DMS114 treated with DMSO at 0.1 percent for 48 hours (cell line): ENCODE results near the gene TMEM236.
A peak's percentile ranks its signal among the peaks of the same experiment; 100 is the strongest.
"Not testable (repeated sequence)": the region's sequence is repeated elsewhere in the genome, so short reads cannot be mapped to it uniquely, and the experiment has no call there.

Experiments used
- DNase-seq: peaks from one replicate; lab custom pipeline; 2025; ENCODE audit not compliant: unreplicated experiment; lab: John Stamatoyannopoulos, UW

The TMEM236 gene

GRCh38 chr10:17751781-17752445, at the start of gene TMEM236:
Gene TMEM236 (plus strand): TSS chr10:17752201. CDS start chr10:17752296, 95 bp downstream.
- no peak for DNase-seq

DNA sequence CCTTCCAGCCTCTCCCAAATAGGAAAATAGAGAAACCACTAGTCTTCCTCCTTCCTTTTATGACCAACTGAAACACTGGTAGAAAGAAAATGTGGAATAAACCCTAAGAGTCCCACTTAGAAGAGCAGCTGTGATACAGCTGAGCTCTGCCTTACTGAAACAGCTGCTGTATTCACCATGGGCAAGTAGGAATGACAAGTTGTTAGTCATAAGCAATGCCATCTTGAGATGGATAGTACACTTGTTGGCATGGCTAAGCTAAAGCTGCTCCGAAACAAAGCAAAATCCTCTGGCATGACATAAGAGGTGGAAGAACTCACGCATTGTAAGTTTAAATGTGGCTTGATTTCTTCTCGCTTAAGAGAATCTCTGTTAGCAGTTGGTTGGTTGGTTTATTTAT, 48.3 kb upstream of the TMEM236 start:
- DNase-seq: no peak

DNA sequence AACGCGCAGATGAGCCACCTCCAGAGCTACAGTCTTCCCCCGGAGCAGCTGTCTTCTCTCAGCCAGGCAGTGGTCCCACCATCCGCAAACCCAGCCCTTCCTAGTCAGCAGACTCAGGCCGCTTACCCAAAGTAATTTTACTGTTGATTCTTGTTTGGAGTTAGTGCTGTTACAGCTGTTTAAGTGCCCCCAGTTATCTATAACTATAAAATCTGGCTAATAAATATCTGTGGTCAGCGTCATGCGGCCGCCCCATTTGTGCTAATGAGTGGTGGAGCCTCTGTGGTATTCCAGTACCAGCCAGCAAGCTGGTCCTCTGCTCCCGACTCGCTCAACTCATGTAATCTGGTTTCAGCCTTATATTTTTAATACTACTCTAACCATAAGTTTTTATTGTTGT, 43.2 kb upstream of the TMEM236 start:
- DNase-seq: no peak

DNA sequence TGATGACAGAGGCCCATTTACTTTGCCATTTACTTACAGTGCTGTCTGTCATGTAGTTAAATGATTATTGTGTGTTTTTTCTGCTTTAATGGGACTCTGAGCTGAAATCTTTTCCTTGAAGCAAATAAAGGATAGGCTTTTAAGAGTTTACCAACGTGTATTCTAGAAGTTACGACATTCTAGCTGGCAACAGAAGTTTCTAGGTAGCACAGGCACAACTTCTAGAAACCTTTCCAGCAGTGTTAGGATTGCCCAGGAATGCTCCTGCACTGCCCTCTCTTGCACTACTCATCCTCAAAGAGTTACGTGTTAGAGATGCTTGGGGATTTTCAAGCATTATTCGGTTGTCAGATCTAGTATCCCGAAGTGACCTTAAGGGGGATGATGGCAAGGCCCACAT, 42.5 kb upstream of the TMEM236 start:
- DNase-seq: no peak

GRCh38 chr10:17710181-17710580, 41.8 kb upstream of the TMEM236 start:
- DNase-seq: no peak

GRCh38 chr10:17712053-17712452, 39.9 kb upstream of the TMEM236 start:
- no peak for DNase-seq

DNA sequence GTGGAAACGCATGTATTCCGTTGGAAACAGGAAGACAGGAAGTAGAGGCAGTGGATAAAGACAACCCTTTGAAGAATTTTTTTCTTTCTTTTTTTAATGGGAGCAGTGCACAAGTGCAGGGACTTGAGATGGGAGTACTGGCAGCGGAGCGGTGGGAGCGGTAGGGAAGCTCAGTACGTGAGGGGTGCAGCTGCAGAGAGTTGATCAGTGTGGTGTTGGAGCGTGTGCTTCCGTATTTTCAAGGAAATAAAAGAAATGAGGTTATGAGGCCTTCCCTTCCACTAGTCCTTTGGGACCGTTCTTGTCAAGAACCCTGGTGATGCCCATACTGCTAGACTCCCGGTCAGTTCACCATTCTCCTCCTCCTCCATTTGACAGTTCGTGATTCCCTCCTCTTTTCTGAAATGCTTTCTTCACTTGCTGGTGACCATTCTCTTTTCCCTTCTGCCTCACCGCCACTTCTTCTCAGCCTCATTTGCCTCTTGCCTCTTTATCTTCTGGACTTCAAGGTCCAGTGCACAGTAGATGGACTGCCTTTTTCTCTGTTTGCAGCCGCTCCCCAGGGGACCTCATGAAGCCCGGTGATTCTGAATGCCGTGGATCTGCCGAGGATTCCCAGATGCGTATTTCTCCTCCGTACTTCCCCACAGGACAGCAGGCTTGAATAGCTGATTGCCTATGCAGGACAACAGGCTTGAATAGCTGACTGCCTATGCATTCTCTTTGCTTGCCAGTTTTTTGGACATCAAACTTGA, 39.1 kb upstream of the TMEM236 start:
- DNase-seq: no peak

GRCh38 chr10:17713758-17714157, 38.2 kb upstream of the TMEM236 start:
- DNase-seq: no peak

DNA sequence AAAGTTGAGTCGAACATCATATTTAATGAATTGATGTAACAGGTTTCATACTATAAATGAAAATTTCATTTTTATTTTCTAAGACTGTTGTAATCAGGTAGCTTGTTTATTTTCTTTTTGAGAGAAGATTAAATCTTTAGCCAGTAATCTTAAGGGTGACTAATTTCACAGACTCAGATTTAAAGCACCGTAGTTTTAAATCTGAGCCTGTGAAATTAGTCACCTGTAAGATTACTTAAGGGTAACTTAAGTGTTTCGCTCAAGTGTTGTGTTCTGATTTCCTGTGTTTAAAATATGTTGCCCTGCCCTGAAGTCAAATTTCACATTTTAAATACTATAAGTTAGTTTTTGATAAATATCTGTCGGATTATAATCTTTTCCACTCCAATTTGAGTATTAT, 35.8 kb upstream of the TMEM236 start:
- DNase-seq: no peak

DNA sequence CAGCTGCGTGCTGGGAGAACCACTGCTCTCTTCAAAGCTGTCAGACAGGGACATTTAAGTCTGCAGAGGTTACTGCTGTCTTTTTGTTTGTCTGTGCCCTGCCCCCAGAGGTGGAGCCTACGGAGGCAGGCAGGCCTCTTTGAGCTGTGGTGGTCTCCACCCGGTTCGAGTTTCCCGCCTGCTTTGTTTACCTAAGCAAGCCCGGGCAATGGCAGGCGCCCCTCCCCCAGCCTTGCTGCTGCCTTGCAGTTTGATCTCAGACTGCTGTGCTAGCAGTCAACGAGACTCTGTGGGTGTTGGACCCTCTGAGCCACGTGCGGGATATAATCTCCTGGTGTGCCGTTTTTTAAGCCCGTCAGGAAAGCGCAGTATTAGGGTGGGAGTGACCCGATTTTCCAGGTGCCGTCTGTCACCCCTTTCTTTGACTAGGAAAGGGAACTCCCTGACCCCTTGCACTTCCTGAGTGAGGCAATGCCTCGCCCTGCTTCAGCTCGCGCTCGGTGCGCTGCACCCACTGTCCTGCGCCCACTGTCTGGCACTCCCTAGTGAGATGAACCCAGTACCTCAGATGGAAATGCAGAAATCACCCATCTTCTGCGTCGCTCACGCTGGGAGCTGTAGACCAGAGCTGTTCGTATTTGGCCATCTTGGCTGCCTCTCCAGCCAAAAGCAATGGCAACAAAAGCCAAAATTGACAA, 29.5 kb upstream of the TMEM236 start:
- not testable (repeated sequence) for DNase-seq

DNA sequence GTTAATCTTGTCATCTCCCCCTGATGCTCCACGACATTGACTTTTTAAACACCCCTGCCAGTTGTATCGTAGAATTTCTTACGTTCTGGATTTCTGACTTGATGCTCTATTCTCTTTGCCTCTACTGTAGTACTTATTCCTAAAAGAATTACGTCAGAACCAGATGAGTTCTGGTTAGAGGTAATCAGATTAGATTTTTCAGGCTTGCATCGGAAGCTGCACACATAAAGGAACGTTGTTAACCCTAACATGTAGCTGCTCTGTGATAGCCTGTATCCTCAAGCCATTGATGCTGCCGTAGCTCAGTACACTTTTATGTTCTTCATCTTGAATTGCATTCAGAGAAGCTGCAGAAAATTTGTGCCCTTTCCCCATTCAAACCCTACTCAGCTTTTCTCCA, 26.3 kb upstream of the TMEM236 start:
- DNase-seq: no peak

GRCh38 chr10:17729630-17730029, 22.4 kb upstream of the TMEM236 start:
- no peak for DNase-seq

- no peak for DNase-seq
Observed at GRCh38 chr10:17730667-17731066, 21.3 kb upstream of the TMEM236 start.

DNA sequence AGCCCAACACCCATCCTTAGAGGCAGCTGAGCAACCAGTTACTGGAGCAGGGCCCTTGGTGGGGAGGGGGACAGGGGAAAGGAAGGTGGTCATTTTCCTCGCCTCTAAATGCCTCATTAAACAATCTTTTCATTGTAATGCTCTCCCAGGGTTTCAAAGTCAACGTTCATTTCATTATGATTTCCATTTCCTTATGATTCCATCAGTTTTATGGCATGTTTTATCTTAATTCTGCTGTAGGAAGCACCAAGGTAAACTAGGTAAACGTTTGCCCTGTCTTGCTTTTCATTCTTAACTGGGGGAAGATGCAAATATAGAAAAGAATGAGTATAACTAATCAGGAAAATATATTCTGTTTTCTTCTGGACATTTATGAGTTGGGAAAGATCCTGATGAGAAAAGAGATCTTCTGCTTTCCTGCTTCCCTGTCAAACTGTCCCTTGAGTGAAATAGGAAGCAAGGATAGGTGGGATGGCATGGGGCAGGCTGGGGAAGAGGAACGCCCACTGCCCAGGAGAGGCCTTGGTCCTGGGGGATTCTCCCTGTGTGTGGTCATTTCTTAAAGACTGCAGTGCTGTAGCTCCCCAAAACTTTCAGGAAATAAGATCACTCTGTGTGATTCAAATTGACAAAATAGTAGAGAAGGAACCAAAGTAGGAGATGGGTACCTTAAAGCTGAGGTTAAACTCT, 20.5 kb upstream of the TMEM236 start:
- DNase-seq: no peak

DNA sequence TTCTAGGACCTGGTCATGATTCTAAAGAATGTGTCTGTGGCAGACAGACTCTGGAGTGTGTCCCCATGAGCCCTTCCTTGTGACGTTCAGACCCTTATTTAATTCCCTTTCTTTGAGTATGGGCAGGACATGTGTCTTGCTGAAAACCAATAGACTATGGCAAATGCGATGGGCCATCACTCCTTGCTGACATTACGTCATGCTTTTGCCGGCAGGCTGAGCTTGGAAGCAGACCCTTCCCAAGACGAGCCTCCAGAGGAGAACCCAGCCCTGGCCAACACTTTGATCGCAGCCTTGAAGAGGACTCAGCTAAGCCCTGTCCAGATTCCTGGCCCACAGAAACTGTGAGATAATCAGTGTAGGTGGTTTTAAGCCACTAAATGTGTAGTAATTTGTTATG, 18.4 kb upstream of the TMEM236 start:
- no peak for DNase-seq

GRCh38 chr10:17734432-17735080, 17.4 kb upstream of the TMEM236 start:
- DNase-seq: no peak

DNA sequence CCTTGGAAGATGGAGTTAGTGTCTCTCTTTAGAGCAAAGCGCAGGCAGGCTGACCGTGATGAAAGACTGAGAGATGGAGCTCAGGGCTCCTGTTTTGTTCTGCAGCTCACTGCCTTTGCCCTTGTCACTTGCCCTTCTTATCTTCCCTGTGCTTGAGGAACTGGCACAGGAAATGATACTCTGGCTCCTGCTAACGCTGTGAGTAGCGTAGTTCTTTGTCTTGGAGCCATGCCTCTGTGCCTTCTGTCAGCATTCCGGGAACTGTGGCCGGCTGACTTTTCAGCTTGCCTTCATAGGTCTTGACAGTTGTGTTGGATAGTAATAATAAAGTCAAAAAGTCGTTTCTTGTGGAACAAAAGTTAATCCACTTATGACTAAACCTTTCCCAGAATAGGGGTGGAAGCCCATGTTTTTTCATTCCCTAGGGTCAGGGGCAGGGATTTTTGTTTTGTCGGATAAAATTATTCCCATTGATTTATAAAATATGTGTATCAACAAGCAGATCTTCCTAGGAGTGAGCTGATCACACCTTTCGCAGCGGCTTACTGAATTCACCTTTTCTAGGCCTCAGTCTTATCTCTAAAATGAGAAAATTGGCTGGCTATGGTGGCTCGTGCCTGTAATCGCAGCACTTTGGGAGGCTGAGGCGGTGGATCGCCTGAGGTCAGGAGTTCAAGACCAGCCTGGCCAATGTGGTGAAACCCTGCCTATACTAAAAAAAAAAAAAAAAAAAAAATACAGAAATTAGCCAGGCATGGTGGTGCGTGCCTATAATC, 16.6 kb upstream of the TMEM236 start:
- no peak for DNase-seq

DNA sequence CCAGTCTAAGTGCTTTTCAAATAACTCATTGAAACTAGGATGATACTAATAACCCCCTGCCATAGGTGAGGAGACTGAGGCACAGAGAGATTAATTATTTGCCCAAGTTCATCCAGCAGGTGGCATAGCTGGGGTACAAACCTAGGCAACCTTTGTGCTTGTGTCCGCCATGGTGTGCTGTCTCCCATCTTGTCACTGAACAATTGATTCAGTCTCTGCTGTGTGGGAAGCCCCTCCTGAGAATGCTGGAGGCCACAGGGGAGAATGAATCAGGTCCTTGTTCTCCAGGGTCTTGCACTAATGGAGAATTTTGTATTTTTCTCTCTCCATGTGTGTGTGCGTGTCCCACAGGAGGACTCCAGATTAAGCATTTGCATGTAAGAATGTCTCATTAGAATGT, 15.8 kb upstream of the TMEM236 start:
- no peak for DNase-seq

DNA sequence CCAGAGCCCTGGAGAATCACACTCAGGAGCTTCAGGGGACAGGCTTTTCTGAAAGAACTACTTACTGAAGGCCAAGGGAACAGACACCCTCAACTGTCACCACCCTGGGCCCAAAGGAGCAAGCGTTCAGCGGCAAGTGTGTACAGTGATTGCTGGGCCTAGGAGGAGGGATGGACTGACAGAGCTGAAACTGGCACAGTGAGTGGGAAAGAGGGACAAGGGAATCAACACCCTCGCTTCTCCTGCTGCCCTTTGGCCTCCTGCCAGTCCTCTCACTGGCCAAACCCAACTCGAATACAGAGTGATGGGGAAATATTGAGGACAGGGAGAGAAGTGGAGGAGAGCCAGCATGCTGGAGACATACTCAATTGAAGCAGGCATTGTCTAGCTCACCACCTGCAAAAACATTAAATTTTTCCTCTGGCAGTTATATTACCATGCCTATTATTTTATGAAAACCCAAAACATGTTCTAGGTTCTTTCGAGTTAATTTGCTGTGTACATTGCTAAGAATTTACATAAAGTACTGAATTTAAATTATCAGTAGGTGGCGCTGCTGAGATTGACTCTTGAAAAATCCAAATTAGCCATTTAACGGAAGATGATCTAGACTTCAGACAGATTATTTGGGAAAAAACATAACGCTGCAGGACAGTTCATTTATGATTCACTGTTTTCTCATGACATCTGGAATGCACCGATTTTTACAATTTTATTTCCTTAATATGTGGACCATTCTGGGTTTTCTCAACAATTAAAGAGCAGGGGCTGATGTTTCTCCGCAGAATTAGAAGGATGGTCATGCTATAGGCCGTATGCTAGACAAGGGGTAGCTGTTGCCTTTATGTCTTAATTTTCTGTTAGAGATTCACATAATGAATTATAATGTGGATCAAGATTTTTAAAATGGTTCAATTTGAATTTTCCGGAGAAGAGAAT, 14.7 kb upstream of the TMEM236 start:
- peak; percentile 50 for DNase-seq
